GM19099 (cell line): Measurements from ENCODE around the gene DHX8.

Experiments
- POLR2A ChIP-seq: IDR thresholded peaks from 3 replicates; pipeline ENCODE4 v1.6.1; 2011; ENCODE audit warnings: low read depth; ENCODE audit not compliant: insufficient read length; ENCODE audit errors: extremely low read depth

Gene DHX8

GRCh38 chr17:43534909-43535308 is 51.1 kb downstream of the DHX8 start:
- no peak for TF ChIP-seq POLR2A

GRCh38 chr17:43536236-43536992 is 52.6 kb downstream of the DHX8 start:
- TF ChIP-seq POLR2A: no peak

- TF ChIP-seq POLR2A: no peak
Observed at GRCh38 chr17:43540821-43541674, 57.3 kb downstream of the DHX8 start.

- no peak for TF ChIP-seq POLR2A
Observed at GRCh38 chr17:43542859-43543258, 59.1 kb downstream of the DHX8 start.

- TF ChIP-seq POLR2A: no peak
Observed at GRCh38 chr17:43543300-43543699, 59.5 kb downstream of the DHX8 start.

GRCh38 chr17:43543771-43544575 is 60.2 kb downstream of the DHX8 start:
- TF ChIP-seq POLR2A: no peak

GRCh38 chr17:43545383-43545632 is 61.5 kb downstream of the DHX8 start:
- TF ChIP-seq POLR2A: peak; percentile 48

GRCh38 chr17:43546319-43547188 is 62.8 kb downstream of the DHX8 start, which contains the start of gene ETV4:
Gene ETV4, minus strand, starts transcription at chr17:43546340. Its CDS starts 723 bp downstream, at chr17:43545617.
- TF ChIP-seq POLR2A: no peak

GRCh38 chr17:43547189-43547550 is 63.4 kb downstream of the DHX8 start:
- TF ChIP-seq POLR2A: no peak

GRCh38 chr17:43547659-43548256 is 64.0 kb downstream of the DHX8 start:
- TF ChIP-seq POLR2A: no peak

GRCh38 chr17:43548689-43549379 is 65.1 kb downstream of the DHX8 start:
- TF ChIP-seq POLR2A: no peak

GRCh38 chr17:43549496-43549895 is 65.7 kb downstream of the DHX8 start:
- TF ChIP-seq POLR2A: no peak

GRCh38 chr17:43550754-43551153 is 67.0 kb downstream of the DHX8 start:
- no peak for TF ChIP-seq POLR2A
